ENCODE data around the gene ANO9.

Gene ANO9

DNA sequence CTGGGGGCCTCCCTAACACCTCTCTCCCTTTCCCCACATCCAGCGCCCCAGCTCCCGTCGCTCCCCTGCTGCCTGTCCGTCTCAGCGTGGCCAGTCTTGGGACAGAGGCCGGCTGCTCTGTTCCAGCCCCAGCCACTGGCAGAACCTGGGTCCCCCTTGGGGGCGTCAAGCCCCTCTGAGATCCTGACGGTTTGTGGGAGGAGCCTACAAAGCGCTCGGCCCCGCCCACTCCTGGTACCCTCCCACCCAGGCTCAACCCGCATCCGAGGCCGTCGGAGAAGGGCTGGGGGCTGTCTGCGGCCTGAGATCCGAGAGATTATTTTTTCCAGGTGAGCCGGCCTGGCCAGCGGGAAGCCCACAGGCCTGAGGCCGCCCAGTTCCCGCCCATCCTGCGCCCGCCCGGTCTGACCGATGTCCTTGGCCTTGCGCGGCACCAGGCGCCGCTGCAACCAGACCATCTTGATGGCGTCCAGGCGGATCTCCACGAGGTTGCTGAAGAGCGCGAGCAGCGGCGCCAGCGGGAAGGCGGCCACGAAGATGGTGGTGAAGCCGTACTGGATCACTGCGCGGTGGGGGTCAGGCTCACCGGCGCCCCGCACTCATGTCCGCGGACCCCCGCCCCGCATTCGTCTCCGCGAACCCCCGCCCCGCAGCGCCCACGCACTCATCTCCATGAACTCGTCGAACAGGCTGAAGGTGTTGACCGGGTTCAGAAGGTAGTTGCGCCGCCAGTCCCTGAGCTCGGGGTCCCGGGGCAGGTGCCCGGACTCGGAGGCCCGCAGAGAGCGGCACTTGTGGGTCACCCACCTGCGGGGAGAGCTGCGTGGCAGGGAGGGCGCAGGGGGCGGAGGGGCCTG is 21.5 kb downstream of the ANO9 start:
- H4K20me1 ChIP-seq (ENCODE audit: insufficient read depth, low read length), result no peaks in the 10 kb centered on the region
- DNase-seq, result no peak
- no peaks in the 10 kb centered on the region for H3K9me3 ChIP-seq (replicated peaks; ENCODE audit: insufficient read depth, low read length)
- no peak overlapping the region for H3K27ac ChIP-seq (ENCODE audit: low read length)
- H3K4me1 ChIP-seq (ENCODE audit: low read length), result no peaks in the 10 kb centered on the region
- H3K4me2 ChIP-seq (ENCODE audit: low read depth, low read length), result no peak overlapping the region
- no peaks in the 10 kb centered on the region for H3F3A ChIP-seq (ENCODE audit: insufficient read depth, low read length)
- H3K27me3 ChIP-seq (replicated peaks; ENCODE audit: insufficient read depth, low read length), result peaks cover 74% of the 10 kb centered on the region
- no peak overlapping the region for H3K4me3 ChIP-seq (ENCODE audit: low read length)
- H3K36me3 ChIP-seq (replicated peaks; ENCODE audit: insufficient read depth, low read length), result no peaks in the 10 kb centered on the region
- TF ChIP-seq EZH2phosphoT487 (IDR thresholded peaks at IDR 0.05; ENCODE audit: low read length) (no peak), EZH2 (optimal IDR thresholded peaks at IDR 0.05; ENCODE audit: low read depth, low read length) (no peak)
- TF ChIP-seq, protein P1, sequence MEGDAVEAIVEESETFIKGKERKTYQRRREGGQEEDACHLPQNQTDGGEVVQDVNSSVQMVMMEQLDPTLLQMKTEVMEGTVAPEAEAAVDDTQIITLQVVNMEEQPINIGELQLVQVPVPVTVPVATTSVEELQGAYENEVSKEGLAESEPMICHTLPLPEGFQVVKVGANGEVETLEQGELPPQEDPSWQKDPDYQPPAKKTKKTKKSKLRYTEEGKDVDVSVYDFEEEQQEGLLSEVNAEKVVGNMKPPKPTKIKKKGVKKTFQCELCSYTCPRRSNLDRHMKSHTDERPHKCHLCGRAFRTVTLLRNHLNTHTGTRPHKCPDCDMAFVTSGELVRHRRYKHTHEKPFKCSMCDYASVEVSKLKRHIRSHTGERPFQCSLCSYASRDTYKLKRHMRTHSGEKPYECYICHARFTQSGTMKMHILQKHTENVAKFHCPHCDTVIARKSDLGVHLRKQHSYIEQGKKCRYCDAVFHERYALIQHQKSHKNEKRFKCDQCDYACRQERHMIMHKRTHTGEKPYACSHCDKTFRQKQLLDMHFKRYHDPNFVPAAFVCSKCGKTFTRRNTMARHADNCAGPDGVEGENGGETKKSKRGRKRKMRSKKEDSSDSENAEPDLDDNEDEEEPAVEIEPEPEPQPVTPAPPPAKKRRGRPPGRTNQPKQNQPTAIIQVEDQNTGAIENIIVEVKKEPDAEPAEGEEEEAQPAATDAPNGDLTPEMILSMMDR (IDR thresholded peaks at IDR 0.05; ENCODE audit: low read length), result no peak
- H2AFZ ChIP-seq (ENCODE audit: low read length), result no peak overlapping the region
- no peaks in the 10 kb centered on the region for H3K79me2 ChIP-seq (ENCODE audit: low read length)
- no peaks in the 10 kb centered on the region for H3K9me2 ChIP-seq (replicated peaks; ENCODE audit: insufficient read depth, low read length)
- H3K9ac ChIP-seq (ENCODE audit: low read length), result no peak overlapping the region

DNA sequence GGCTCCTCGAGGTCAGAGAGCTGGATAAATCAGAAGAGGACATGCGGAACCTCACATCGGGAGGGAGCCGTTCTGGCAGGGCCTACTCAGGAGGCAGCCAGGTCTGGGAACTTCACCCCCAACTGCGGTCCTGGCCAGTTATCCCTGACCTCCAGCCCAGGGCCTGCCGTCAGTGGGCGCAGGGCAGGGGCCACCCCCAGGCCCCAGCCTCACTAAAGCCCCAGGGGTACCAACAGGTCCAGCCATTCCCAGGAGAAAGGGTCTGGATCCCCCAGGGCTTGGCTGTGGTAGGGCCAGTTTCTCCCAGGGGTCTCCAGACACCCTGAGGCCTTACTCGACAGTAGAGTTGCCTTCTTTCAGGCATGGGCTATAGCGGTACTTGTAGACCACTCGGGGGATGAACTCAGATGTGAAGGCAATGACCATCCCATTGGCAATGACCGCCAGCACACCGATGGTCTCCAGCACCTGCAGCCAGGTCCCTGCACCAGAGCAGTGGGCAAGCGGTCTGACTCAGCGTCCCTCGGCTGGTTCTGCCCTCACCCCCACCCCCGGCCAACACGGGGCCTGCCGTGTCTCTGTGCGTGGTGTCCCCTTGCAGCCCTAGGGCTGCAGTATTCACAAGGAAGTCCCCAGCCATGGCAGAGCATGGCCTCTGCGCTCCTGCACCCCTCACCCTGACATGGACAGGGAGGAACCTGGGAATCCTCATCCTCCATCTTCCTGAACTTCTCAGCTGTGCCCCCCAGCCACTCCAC is 22.4 kb downstream of the ANO9 start:
- Histone ChIP-seq H3K9me3 (replicated peaks; ENCODE audit: insufficient read depth, low read length) (no peaks in the 10 kb centered on the region), H3K9me2 (replicated peaks; ENCODE audit: insufficient read depth, low read length) (no peaks in the 10 kb centered on the region), H3K79me2 (ENCODE audit: low read length) (no peaks in the 10 kb centered on the region), H3K4me1 (ENCODE audit: low read length) (no peaks in the 10 kb centered on the region), H3K27me3 (replicated peaks; ENCODE audit: insufficient read depth, low read length) (peaks cover 74% of the 10 kb centered on the region), H3F3A (ENCODE audit: insufficient read depth, low read length) (no peaks in the 10 kb centered on the region), H3K27ac (ENCODE audit: low read length) (no peak overlapping the region), H3K36me3 (replicated peaks; ENCODE audit: insufficient read depth, low read length) (no peaks in the 10 kb centered on the region), H3K4me3 (ENCODE audit: low read length) (no peak overlapping the region), H4K20me1 (ENCODE audit: insufficient read depth, low read length) (no peaks in the 10 kb centered on the region), H3K4me2 (ENCODE audit: low read depth, low read length) (no peak overlapping the region), H3K9ac (ENCODE audit: low read length) (no peak overlapping the region), H2AFZ (ENCODE audit: low read length) (no peak overlapping the region)
- no peak for DNase-seq
- TF ChIP-seq EZH2phosphoT487 (IDR thresholded peaks at IDR 0.05; ENCODE audit: low read length) (no peak), EZH2 (optimal IDR thresholded peaks at IDR 0.05; ENCODE audit: low read depth, low read length) (no peak)
- TF ChIP-seq, protein P1 (IDR thresholded peaks at IDR 0.05; ENCODE audit: low read length), result no peak

DNA sequence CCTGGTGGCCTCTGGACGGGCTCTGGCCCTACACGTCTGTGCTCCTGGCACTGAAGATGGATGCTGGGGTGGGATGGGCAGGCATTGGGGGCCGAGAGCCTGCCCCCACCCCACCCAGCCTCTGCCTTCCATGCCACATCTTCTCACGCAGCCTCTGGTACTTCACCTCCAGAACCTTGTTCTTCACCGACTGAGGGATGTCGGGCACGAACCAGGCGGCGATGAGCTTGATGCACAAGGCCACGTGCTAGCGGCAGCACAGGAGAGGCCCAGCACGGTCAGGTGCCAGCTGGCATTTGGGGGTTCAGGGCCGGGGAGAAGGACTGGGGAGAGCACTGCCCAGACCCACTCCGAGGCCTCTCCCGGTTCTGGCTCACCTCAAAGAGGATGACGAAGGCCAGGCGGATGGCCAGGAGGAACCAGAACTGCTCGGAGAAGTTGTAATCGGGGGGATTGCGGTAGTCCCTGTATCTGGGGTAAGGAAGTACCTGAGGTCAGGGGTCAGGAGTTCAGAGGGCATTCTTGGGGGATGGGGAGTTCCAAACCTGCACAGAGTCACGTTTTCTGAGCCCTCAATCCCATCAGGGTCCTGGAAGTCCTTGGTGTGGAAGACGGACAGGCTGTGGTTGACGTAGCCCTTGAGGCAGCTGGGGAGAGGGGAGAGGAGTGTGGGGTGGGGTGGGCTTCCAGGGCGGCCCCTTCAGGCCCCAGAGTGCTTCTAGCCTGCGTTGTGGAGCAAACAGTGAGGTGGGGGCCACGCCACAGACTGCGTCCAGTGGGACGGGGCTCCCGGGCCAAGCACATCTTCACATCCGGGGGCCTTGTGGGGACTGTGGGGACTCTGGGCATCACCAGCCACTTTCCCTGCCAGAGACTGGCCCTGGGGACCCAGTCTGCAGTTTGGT is 23.2 kb downstream of the ANO9 start:
- H3K9ac ChIP-seq (ENCODE audit: low read length), result no peak overlapping the region
- peaks cover 71% of the 10 kb centered on the region for H3K27me3 ChIP-seq (replicated peaks; ENCODE audit: insufficient read depth, low read length)
- no peak overlapping the region for H3K4me3 ChIP-seq (ENCODE audit: low read length)
- H4K20me1 ChIP-seq (ENCODE audit: insufficient read depth, low read length), result no peaks in the 10 kb centered on the region
- no peak overlapping the region for H3K27ac ChIP-seq (ENCODE audit: low read length)
- no peaks in the 10 kb centered on the region for H3K4me1 ChIP-seq (ENCODE audit: low read length)
- no peak overlapping the region for H2AFZ ChIP-seq (ENCODE audit: low read length)
- TF ChIP-seq EZH2phosphoT487 (IDR thresholded peaks at IDR 0.05; ENCODE audit: low read length) (no peak), EZH2 (optimal IDR thresholded peaks at IDR 0.05; ENCODE audit: low read depth, low read length) (no peak)
- TF ChIP-seq, protein P1 (IDR thresholded peaks at IDR 0.05; ENCODE audit: low read length), result no peak
- H3K4me2 ChIP-seq (ENCODE audit: low read depth, low read length), result no peak overlapping the region
- no peak for DNase-seq
- H3F3A ChIP-seq (ENCODE audit: insufficient read depth, low read length), result no peaks in the 10 kb centered on the region
- no peaks in the 10 kb centered on the region for H3K9me3 ChIP-seq (replicated peaks; ENCODE audit: insufficient read depth, low read length)
- H3K36me3 ChIP-seq (replicated peaks; ENCODE audit: insufficient read depth, low read length), result no peaks in the 10 kb centered on the region
- H3K9me2 ChIP-seq (replicated peaks; ENCODE audit: insufficient read depth, low read length), result no peaks in the 10 kb centered on the region
- no peaks in the 10 kb centered on the region for H3K79me2 ChIP-seq (ENCODE audit: low read length)
